ENCODE data around the gene COL4A2. TPM values are rescaled to one million over a fixed set of nuclear protein-coding genes. Genes with fewer than 3 reads are reported as not detected.

The COL4A2 gene
- total and polyA plus RNA-seq, 4 donors = 8.0 to 45.2 (median 40.3) TPM

DNA sequence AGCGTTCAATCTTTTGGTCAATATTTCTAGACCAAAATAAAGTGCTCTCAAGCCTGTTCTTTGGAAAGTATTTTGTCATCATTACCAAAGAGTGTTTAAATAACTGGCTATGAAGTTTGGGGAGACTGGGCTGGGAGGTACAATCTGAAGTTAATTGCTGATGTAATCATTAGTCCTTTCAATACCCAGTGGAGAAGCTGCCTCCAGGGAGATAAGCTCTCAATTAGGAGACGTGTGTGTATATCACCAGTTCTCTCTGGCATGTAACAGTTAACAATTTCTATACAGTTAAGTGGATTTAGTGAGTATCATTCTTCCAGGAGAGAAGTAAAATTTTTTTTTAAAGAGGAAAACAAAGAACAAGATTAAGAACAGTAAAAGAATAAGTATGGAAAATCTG lies 1.5 kb upstream of the COL4A2 start:
- Histone ChIP-seq H3K9ac (ENCODE audit: low read depth in 1 of 2, low read length in 2 of 2) (peak overlapping the region in 1 of 2 donors; percentile 29), H3K9me3 (ENCODE audit: control insufficient read depth in 4 of 4, low read length in 3 of 4) (no peaks in the 10 kb centered on the region), H3K4me1 (ENCODE audit: control insufficient read depth in 4 of 4, insufficient read depth in 4 of 4, low read length in 3 of 4) (peaks cover 3 to 33% (median 20%) of the 10 kb centered on the region in 4 donors), H3K4me3 (ENCODE audit: low read depth in 1 of 3, low read length in 3 of 3) (peak overlapping the region in 1 of 3 donors; percentile 55), H3K27me3 (ENCODE audit: control insufficient read depth in 4 of 4, insufficient read depth in 4 of 4, low read length in 3 of 4) (peaks cover 3 to 28% (median 13%) of the 10 kb centered on the region in 4 donors), H3K27ac (ENCODE audit: low read depth in 1 of 2, low read length in 2 of 2) (peak overlapping the region in 1 of 2 donors; percentile 16), H3K36me3 (ENCODE audit: control insufficient read depth in 4 of 4, insufficient read depth in 3 of 4, low read depth in 1 of 4, low read length in 3 of 4) (no peaks in the 10 kb centered on the region)
- DNase-seq (ENCODE audit: low spot score) = no peak
- TF ChIP-seq YY1 (IDR thresholded peaks at IDR 0.05) (no peak), JUND (IDR thresholded peaks at IDR 0.05) (no peak), GABPA (IDR thresholded peaks at IDR 0.05 in 1 of 2, conservative IDR thresholded peaks at IDR 0.05 in 1 of 2) (no peak), FOXA1 (IDR thresholded peaks at IDR 0.05) (no peak), HNF4G (IDR thresholded peaks at IDR 0.05) (no peak), HNF4A (conservative IDR thresholded peaks at IDR 0.05) (no peak), EGR1 (IDR thresholded peaks at IDR 0.05; ENCODE audit: low read depth in 2 of 2) (no peak)
- TF ChIP-seq, protein P1, sequence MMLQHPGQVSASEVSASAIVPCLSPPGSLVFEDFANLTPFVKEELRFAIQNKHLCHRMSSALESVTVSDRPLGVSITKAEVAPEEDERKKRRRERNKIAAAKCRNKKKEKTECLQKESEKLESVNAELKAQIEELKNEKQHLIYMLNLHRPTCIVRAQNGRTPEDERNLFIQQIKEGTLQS (IDR thresholded peaks at IDR 0.05) = no peak
- TF ChIP-seq, protein P2, sequence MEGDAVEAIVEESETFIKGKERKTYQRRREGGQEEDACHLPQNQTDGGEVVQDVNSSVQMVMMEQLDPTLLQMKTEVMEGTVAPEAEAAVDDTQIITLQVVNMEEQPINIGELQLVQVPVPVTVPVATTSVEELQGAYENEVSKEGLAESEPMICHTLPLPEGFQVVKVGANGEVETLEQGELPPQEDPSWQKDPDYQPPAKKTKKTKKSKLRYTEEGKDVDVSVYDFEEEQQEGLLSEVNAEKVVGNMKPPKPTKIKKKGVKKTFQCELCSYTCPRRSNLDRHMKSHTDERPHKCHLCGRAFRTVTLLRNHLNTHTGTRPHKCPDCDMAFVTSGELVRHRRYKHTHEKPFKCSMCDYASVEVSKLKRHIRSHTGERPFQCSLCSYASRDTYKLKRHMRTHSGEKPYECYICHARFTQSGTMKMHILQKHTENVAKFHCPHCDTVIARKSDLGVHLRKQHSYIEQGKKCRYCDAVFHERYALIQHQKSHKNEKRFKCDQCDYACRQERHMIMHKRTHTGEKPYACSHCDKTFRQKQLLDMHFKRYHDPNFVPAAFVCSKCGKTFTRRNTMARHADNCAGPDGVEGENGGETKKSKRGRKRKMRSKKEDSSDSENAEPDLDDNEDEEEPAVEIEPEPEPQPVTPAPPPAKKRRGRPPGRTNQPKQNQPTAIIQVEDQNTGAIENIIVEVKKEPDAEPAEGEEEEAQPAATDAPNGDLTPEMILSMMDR (IDR thresholded peaks at IDR 0.05; ENCODE audit: low read depth, low read length, missing input control) = no peak
- TF ChIP-seq, protein P3, sequence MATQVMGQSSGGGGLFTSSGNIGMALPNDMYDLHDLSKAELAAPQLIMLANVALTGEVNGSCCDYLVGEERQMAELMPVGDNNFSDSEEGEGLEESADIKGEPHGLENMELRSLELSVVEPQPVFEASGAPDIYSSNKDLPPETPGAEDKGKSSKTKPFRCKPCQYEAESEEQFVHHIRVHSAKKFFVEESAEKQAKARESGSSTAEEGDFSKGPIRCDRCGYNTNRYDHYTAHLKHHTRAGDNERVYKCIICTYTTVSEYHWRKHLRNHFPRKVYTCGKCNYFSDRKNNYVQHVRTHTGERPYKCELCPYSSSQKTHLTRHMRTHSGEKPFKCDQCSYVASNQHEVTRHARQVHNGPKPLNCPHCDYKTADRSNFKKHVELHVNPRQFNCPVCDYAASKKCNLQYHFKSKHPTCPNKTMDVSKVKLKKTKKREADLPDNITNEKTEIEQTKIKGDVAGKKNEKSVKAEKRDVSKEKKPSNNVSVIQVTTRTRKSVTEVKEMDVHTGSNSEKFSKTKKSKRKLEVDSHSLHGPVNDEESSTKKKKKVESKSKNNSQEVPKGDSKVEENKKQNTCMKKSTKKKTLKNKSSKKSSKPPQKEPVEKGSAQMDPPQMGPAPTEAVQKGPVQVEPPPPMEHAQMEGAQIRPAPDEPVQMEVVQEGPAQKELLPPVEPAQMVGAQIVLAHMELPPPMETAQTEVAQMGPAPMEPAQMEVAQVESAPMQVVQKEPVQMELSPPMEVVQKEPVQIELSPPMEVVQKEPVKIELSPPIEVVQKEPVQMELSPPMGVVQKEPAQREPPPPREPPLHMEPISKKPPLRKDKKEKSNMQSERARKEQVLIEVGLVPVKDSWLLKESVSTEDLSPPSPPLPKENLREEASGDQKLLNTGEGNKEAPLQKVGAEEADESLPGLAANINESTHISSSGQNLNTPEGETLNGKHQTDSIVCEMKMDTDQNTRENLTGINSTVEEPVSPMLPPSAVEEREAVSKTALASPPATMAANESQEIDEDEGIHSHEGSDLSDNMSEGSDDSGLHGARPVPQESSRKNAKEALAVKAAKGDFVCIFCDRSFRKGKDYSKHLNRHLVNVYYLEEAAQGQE (IDR thresholded peaks at IDR 0.05) = no peak
- WGBS = 20% methylated on average over 2 of the region's 2 CpGs

DNA sequence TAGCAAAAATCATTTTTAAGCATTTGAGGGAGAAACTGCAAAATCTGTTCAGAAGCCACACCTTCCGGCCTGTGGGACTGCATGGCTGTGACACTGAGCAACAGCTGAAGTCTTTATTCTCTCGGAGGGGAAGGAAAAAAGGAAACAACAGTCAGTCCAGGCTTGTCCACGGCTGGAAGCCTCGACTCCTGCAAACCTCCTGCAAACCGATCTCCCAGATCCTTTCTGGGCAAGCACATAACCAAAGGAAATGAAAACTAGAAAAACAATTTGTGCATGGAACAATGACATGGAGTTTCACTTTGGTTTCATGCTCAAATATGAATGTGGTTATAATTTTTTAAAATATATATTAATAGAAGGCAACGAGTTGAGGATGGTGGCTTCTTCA lies 1.1 kb upstream of the COL4A2 start:
- Histone ChIP-seq H3K9me3 (ENCODE audit: control insufficient read depth in 4 of 4, low read length in 3 of 4) (no peaks in the 10 kb centered on the region), H3K4me3 (ENCODE audit: low read depth in 1 of 3, low read length in 3 of 3) (peak overlapping the region in 2 of 3 donors; percentile 32 to 55), H3K36me3 (ENCODE audit: control insufficient read depth in 4 of 4, insufficient read depth in 3 of 4, low read depth in 1 of 4, low read length in 3 of 4) (no peaks in the 10 kb centered on the region), H3K9ac (ENCODE audit: low read depth in 1 of 2, low read length in 2 of 2) (peak overlapping the region in 1 of 2 donors; percentile 29), H3K27me3 (ENCODE audit: control insufficient read depth in 4 of 4, insufficient read depth in 4 of 4, low read length in 3 of 4) (peaks cover 3 to 28% (median 15%) of the 10 kb centered on the region in 4 donors), H3K27ac (ENCODE audit: low read depth in 1 of 2, low read length in 2 of 2) (peak overlapping the region in 1 of 2 donors; percentile 82), H3K4me1 (ENCODE audit: control insufficient read depth in 4 of 4, insufficient read depth in 4 of 4, low read length in 3 of 4) (peaks cover 3 to 33% (median 20%) of the 10 kb centered on the region in 4 donors)
- TF ChIP-seq, protein P4, sequence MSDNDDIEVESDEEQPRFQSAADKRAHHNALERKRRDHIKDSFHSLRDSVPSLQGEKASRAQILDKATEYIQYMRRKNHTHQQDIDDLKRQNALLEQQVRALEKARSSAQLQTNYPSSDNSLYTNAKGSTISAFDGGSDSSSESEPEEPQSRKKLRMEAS (IDR thresholded peaks at IDR 0.05) = no peak
- TF ChIP-seq JUND (IDR thresholded peaks at IDR 0.05) = no peak
- TF ChIP-seq FOXA2 (IDR thresholded peaks at IDR 0.05) = no peak
- TF ChIP-seq RAD21 (IDR thresholded peaks at IDR 0.05) = no peak
- no peak for TF ChIP-seq TAF1 (conservative IDR thresholded peaks at IDR 0.05)
- TF ChIP-seq, protein P2 (IDR thresholded peaks at IDR 0.05; ENCODE audit: low read depth, low read length, missing input control) = no peak
- TF ChIP-seq FOXA1 (IDR thresholded peaks at IDR 0.05) = no peak
- TF ChIP-seq HNF4G (IDR thresholded peaks at IDR 0.05) = no peak
- TF ChIP-seq GABPA (IDR thresholded peaks at IDR 0.05 in 1 of 2, conservative IDR thresholded peaks at IDR 0.05 in 1 of 2) = no peak
- TF ChIP-seq SP1 (IDR thresholded peaks at IDR 0.05) = no peak
- TF ChIP-seq, protein P5, sequence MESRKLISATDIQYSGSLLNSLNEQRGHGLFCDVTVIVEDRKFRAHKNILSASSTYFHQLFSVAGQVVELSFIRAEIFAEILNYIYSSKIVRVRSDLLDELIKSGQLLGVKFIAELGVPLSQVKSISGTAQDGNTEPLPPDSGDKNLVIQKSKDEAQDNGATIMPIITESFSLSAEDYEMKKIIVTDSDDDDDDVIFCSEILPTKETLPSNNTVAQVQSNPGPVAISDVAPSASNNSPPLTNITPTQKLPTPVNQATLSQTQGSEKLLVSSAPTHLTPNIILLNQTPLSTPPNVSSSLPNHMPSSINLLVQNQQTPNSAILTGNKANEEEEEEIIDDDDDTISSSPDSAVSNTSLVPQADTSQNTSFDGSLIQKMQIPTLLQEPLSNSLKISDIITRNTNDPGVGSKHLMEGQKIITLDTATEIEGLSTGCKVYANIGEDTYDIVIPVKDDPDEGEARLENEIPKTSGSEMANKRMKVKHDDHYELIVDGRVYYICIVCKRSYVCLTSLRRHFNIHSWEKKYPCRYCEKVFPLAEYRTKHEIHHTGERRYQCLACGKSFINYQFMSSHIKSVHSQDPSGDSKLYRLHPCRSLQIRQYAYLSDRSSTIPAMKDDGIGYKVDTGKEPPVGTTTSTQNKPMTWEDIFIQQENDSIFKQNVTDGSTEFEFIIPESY (IDR thresholded peaks at IDR 0.05) = no peak
- no peak for TF ChIP-seq EGR1 (IDR thresholded peaks at IDR 0.05; ENCODE audit: low read depth in 2 of 2)
- DNase-seq (ENCODE audit: low spot score) = no peak
- WGBS = 9% methylated on average over 6 of the region's 6 CpGs

Measured in liver (tissue), 9 donors.